Astrocyte (in vitro differentiated cells and primary cell): Measurements from ENCODE around the gene ROGDI. TPM values are rescaled to one million over a fixed set of nuclear protein-coding genes. Genes with fewer than 3 reads are reported as not detected.
"Not testable (repeated sequence)": the region's sequence is repeated elsewhere in the genome, so short reads cannot be mapped to it uniquely, and the experiment has no call there.

Experiments used
- DNase-seq: peaks from one replicate; pipeline ENCODE4 v3.0.0-alpha.2; 2010; ENCODE audit warnings: low read depth
- FAIRE-seq: peaks from 2 replicates; lab custom pipeline; 2011; peaks lifted over from hg19 to GRCh38; lab: Jason Lieb, UNC
- H2AFZ ChIP-seq: 2 replicates; pipeline ENCODE4 v1.6.0; 2012; ENCODE audit warnings: low read depth, low read length, inconsistent platforms
- H3K27ac ChIP-seq: 2 replicates; pipeline ENCODE4 v1.5.1; 2011; ENCODE audit warnings: low read depth, low read length, inconsistent platforms
- H3K27me3 ChIP-seq: 2 replicates; pipeline ENCODE4 v1.6.0; 2011; ENCODE audit warnings: low read length, inconsistent platforms; ENCODE audit not compliant: insufficient read depth
- H3K36me3 ChIP-seq: 2 replicates; pipeline ENCODE4 v1.5.1; 2011; ENCODE audit warnings: low read length, inconsistent platforms; ENCODE audit not compliant: insufficient read depth
- H3K4me1 ChIP-seq: 2 replicates; pipeline ENCODE4 v1.5.1; 2011; ENCODE audit warnings: low read length, inconsistent platforms; ENCODE audit not compliant: insufficient read depth
- H3K4me2 ChIP-seq: 2 replicates; pipeline ENCODE4 v1.6.0; 2012; ENCODE audit warnings: low read length, inconsistent platforms
- H3K4me3 ChIP-seq: 2 replicates; pipeline ENCODE4 v1.5.1; 2011; ENCODE audit warnings: low read depth, mild to moderate bottlenecking, low read length, inconsistent platforms; ENCODE audit not compliant: insufficient read depth
- H3K79me2 ChIP-seq: 2 replicates; pipeline ENCODE4 v1.6.0; 2012; ENCODE audit warnings: mild to moderate bottlenecking, low read length, inconsistent platforms; ENCODE audit not compliant: insufficient read depth
- H3K9ac ChIP-seq: 2 replicates; pipeline ENCODE4 v1.6.0; 2012; ENCODE audit warnings: mild to moderate bottlenecking, low read length, inconsistent platforms
- H3K9me3 ChIP-seq: 2 replicates; pipeline ENCODE4 v1.5.1; 2012; ENCODE audit warnings: low read depth, mild to moderate bottlenecking, low read length, inconsistent platforms; ENCODE audit not compliant: insufficient read depth
- H4K20me1 ChIP-seq: 2 replicates; pipeline ENCODE4 v1.6.0; 2012; ENCODE audit warnings: low read length, inconsistent platforms; ENCODE audit not compliant: insufficient read depth
- H3K27ac Mint-ChIP-seq: one replicate; pipeline ENCODE4 v1.8.0; 2021; ENCODE audit warnings: mild to moderate bottlenecking, mixed read lengths; ENCODE audit not compliant: unreplicated experiment
- H3K27me3 Mint-ChIP-seq: one replicate; pipeline ENCODE4 v1.8.0; 2021; ENCODE audit warnings: low read depth, mixed read lengths; ENCODE audit not compliant: unreplicated experiment
- H3K36me3 Mint-ChIP-seq: one replicate; pipeline ENCODE4 v1.8.0; 2021; ENCODE audit warnings: low read depth, mixed read lengths; ENCODE audit not compliant: unreplicated experiment
- H3K4me1 Mint-ChIP-seq: one replicate; pipeline ENCODE4 v1.8.0; 2021; ENCODE audit warnings: low read depth, mixed read lengths; ENCODE audit not compliant: unreplicated experiment
- H3K4me3 Mint-ChIP-seq: one replicate; pipeline ENCODE4 v1.8.0; 2021; ENCODE audit warnings: mild to moderate bottlenecking, moderate library complexity, mixed read lengths; ENCODE audit not compliant: unreplicated experiment
- H3K9me3 Mint-ChIP-seq: one replicate; pipeline ENCODE4 v1.8.0; 2021; ENCODE audit warnings: mild to moderate bottlenecking, mixed read lengths; ENCODE audit not compliant: unreplicated experiment
- CTCF ChIP-seq: IDR thresholded peaks from 2 replicates; pipeline ENCODE4 v1.5.1; 2011; ENCODE audit warnings: low read depth, mild to moderate bottlenecking, inconsistent platforms, low read length, moderate library complexity; ENCODE audit not compliant: insufficient read depth
- EZH2 ChIP-seq: IDR thresholded peaks from 2 replicates; pipeline ENCODE4 v1.6.1; 2012; ENCODE audit warnings: mild to moderate bottlenecking, low read length, inconsistent platforms; ENCODE audit not compliant: insufficient read depth
- total RNA-seq: library from RNA; stranded (reverse); gene quantifications from 2 replicates; pipeline ENCODE4 v1.2.1, GENCODE V29; 2021

The ROGDI gene
- total RNA-seq, 1 donor from 2014 or later, result 33.6 TPM

GRCh38 chr16:4785758-4786433, 16.5 kb downstream of the ROGDI start:
- DNase-seq (no peak), FAIRE-seq (no peak)
- no peaks in the 10 kb centered on the region for H3K4me1 ChIP-seq
- H3K4me1 Mint-ChIP-seq, result no peaks in the 10 kb centered on the region
- TF ChIP-seq EZH2 (no peak), CTCF (no peak)
- peaks cover 11% of the 10 kb centered on the region for H3K36me3 Mint-ChIP-seq
- no peak overlapping the region for H3K4me3 ChIP-seq
- no peak overlapping the region for H2AFZ ChIP-seq
- H3K9me3 Mint-ChIP-seq, result peaks cover under 1% of the 10 kb centered on the region
- H3K4me2 ChIP-seq, result no peak overlapping the region
- H4K20me1 ChIP-seq, result no peaks in the 10 kb centered on the region
- H3K27me3 ChIP-seq, result no peaks in the 10 kb centered on the region
- no peak overlapping the region for H3K27ac Mint-ChIP-seq
- H3K36me3 ChIP-seq, result no peaks in the 10 kb centered on the region
- H3K27me3 Mint-ChIP-seq, result peaks cover 9% of the 10 kb centered on the region
- H3K9ac ChIP-seq, result no peak overlapping the region
- H3K79me2 ChIP-seq, result no peaks in the 10 kb centered on the region
- H3K9me3 ChIP-seq, result no peaks in the 10 kb centered on the region
- no peak overlapping the region for H3K4me3 Mint-ChIP-seq
- H3K27ac ChIP-seq, result no peak overlapping the region

DNA sequence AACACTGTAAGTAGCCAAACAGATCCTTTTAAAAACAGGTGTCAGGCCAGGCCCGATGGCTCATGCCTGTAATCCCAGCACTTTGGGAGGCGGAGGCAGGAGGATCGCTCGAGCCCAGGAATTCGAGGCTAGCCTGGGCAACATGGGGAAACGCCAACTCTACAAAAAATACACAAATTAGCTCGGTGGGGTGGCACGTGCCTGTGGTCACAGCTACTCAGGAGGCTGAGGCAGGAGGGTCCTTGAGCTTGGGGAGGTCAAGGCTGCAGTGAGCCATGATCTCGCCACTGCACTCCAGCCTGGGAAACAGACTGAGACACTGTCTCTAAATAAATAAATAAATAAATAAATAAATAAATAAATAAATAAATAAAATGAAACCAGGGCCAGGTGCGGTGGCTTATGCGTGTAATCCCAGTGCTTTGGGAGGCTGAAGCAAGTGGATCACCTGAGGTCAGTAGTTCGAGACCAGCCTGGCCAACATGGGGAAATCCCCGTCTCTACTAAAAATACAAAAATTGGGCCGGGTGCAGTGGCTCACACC, 17.9 kb downstream of the ROGDI start:
- not testable (repeated sequence) for H3K4me1 ChIP-seq, H3K27ac ChIP-seq, H3K9me3 ChIP-seq, H3K4me2 ChIP-seq, H3K4me1 Mint-ChIP-seq, H3K9ac ChIP-seq, H3K79me2 ChIP-seq, H4K20me1 ChIP-seq, H3K4me3 ChIP-seq, FAIRE-seq, H3K4me3 Mint-ChIP-seq, H3K27me3 Mint-ChIP-seq, H3K27ac Mint-ChIP-seq, H2AFZ ChIP-seq, H3K27me3 ChIP-seq, H3K9me3 Mint-ChIP-seq, DNase-seq, H3K36me3 ChIP-seq
- H3K36me3 Mint-ChIP-seq, result peaks cover 11% of the 10 kb centered on the region

DNA sequence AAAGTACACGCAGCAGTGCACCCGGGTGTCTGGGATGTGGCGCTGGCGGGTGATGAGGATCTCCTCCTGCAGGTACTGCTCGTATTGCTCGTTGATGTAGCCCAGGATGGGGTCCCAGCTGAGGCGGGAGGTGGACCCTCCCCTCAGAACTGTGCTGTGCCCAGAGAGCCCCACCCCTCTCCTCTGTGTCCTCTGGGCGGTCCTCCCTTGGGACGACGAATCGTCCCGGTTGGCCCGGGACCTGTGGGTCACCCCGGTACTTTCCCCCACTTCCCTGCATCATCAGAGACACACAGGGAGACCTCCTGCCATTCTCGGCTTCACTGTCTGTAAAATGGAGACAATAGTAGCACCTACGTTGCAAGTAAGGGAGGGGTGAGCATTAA, 18.5 kb downstream of the ROGDI start:
- peaks cover 3% of the 10 kb centered on the region for H3K9me3 Mint-ChIP-seq
- H3K4me1 Mint-ChIP-seq, result peaks cover 3% of the 10 kb centered on the region
- Histone ChIP-seq H3K4me2 (no peak overlapping the region), H3K4me3 (no peak overlapping the region), H3K27ac (no peak overlapping the region), H4K20me1 (no peaks in the 10 kb centered on the region), H3K9me3 (no peaks in the 10 kb centered on the region), H2AFZ (no peak overlapping the region), H3K79me2 (no peaks in the 10 kb centered on the region), H3K27me3 (no peaks in the 10 kb centered on the region), H3K36me3 (no peaks in the 10 kb centered on the region), H3K4me1 (no peaks in the 10 kb centered on the region), H3K9ac (no peak overlapping the region)
- peaks cover 11% of the 10 kb centered on the region for H3K36me3 Mint-ChIP-seq
- no peak overlapping the region for H3K4me3 Mint-ChIP-seq
- FAIRE-seq, result no peak
- DNase-seq, result no peak
- H3K27me3 Mint-ChIP-seq, result peaks cover 9% of the 10 kb centered on the region
- TF ChIP-seq CTCF (no peak), EZH2 (no peak)
- H3K27ac Mint-ChIP-seq, result no peak overlapping the region
